PC-9 (cell line): ENCODE data around the gene ARHGEF28. TPM values are rescaled to one million over a fixed set of nuclear protein-coding genes. Genes with fewer than 3 reads are reported as not detected.

Experiments used
- BruUV-seq: library from RNA; stranded (reverse); fragments of 400-500 nt; replicated peaks from 2 replicates; lab custom pipeline; 2021; lab: Mats Ljungman, UMichigan
- CTCF ChIA-PET: fragments of 300-600 bp; sonication (Branson Sonifier 250); formaldehyde crosslinking; loops from one replicate; lab custom pipeline; 2022; ENCODE audit warnings: antibody characterized with exemption; lab: Charles Lee
- POLR2A ChIA-PET: fragments of 300-600 bp; sonication (Branson Sonifier 250); formaldehyde crosslinking; loops from one replicate; lab custom pipeline; 2022; ENCODE audit warnings: antibody characterized with exemption; ENCODE audit not compliant: unreplicated experiment; lab: Charles Lee
- DNase-seq, 2 experiments: peaks; one replicate each; pipeline versions ENCODE4 v3.0.0 to v3.0.0-alpha.2; 2015 to 2022; ENCODE audit warnings: mixed read lengths in 1 of 2
- H2AFZ ChIP-seq: fragments of 200-600 bp; sonication (generic); 2 replicates; pipeline ENCODE4 v1.8.1; 2017; ENCODE audit warnings: antibody characterized with exemption
- H3F3A ChIP-seq: fragments of 200-600 bp; sonication (generic); 2 replicates; pipeline ENCODE4 v1.8.1; 2017; ENCODE audit warnings: antibody characterized with exemption, mild to moderate bottlenecking, low read depth; ENCODE audit not compliant: insufficient read depth
- H3K27ac ChIP-seq: fragments of 200-600 bp; sonication (generic); 2 replicates; pipeline ENCODE4 v1.6.1; 2016; ENCODE audit warnings: mixed run types
- H3K27me3 ChIP-seq: fragments of 200-600 bp; sonication (generic); 2 replicates; pipeline ENCODE4 v1.6.1; 2016; ENCODE audit warnings: low read depth, mixed run types; ENCODE audit not compliant: insufficient read depth
- H3K36me3 ChIP-seq: fragments of 200-600 bp; sonication (generic); 2 replicates; pipeline ENCODE4 v1.6.1; 2016; ENCODE audit warnings: low read depth, mixed run types
- H3K4me1 ChIP-seq: fragments of 200-600 bp; sonication (generic); replicated peaks from 2 replicates; pipeline ENCODE4 v1.6.1; 2016; ENCODE audit warnings: mixed run types; ENCODE audit not compliant: insufficient read depth
- H3K4me2 ChIP-seq: fragments of 200-600 bp; sonication (generic); 2 replicates; pipeline ENCODE4 v1.6.1; 2017; ENCODE audit warnings: mixed run types
- H3K4me3 ChIP-seq: fragments of 200-600 bp; sonication (generic); 2 replicates; pipeline ENCODE4 v1.6.1; 2016; ENCODE audit warnings: mixed run types
- H3K79me2 ChIP-seq: fragments of 200-600 bp; sonication (generic); 2 replicates; pipeline ENCODE4 v1.6.1; 2017; ENCODE audit warnings: low read depth, mixed run types
- H3K9me2 ChIP-seq: fragments of 200-600 bp; sonication (generic); 2 replicates; pipeline ENCODE4 v1.8.1; 2017; ENCODE audit warnings: mild to moderate bottlenecking; ENCODE audit not compliant: insufficient read depth
- H3K9me3 ChIP-seq: fragments of 200-600 bp; sonication (generic); 2 replicates; pipeline ENCODE4 v1.8.1; 2016; ENCODE audit warnings: low read depth; ENCODE audit not compliant: insufficient read depth
- H4K20me1 ChIP-seq: fragments of 200-600 bp; sonication (generic); 2 replicates; pipeline ENCODE4 v1.8.1; 2017; ENCODE audit not compliant: insufficient read depth
- EZH2 ChIP-seq: fragments of 200-600 bp; sonication (generic); IDR thresholded peaks from 2 replicates; pipeline ENCODE4 v1.8.0; 2017; ENCODE audit warnings: antibody characterized with exemption, low read depth
- intact Hi-C: fragments of 100-400 bp; cut with micrococcal nuclease; formaldehyde crosslinking; loops from one replicate; pipeline ENCODE4 v1.10.0; 2022; ENCODE audit not compliant: unreplicated experiment
- total RNA-seq: library from RNA; stranded (reverse); gene quantifications from 2 replicates; pipeline ENCODE4 v1.2.3, GENCODE V29; 2021
- TF ChIP-seq, protein P1 (sequence below): fragments of 200-600 bp; sonication (generic); conservative IDR thresholded peaks from 2 replicates; pipeline ENCODE4 v1.6.1; 2017; ENCODE audit warnings: mixed run types, antibody characterized with exemption, mild to moderate bottlenecking, moderate library complexity

The ARHGEF28 gene
- total RNA-seq, 1 experiment from 2014 or later, result 77.5 TPM

- Histone ChIP-seq H2AFZ (no peak overlapping the region), H3K4me2 (no peak overlapping the region), H3K9me2 (no peaks in the 10 kb centered on the region; the same call in none of the 2 replicates), H3K4me3 (no peak overlapping the region), H3K27ac (no peak overlapping the region), H4K20me1 (no peaks in the 10 kb centered on the region), H3K36me3 (no peaks in the 10 kb centered on the region), H3K27me3 (no peaks in the 10 kb centered on the region), H3F3A (no peaks in the 10 kb centered on the region), H3K9me3 (no peaks in the 10 kb centered on the region), H3K4me1 (no peaks in the 10 kb centered on the region), H3K79me2 (no peaks in the 10 kb centered on the region)
- no peak for DNase-seq
- TF ChIP-seq EZH2, result no peak
- TF ChIP-seq, protein P1, sequence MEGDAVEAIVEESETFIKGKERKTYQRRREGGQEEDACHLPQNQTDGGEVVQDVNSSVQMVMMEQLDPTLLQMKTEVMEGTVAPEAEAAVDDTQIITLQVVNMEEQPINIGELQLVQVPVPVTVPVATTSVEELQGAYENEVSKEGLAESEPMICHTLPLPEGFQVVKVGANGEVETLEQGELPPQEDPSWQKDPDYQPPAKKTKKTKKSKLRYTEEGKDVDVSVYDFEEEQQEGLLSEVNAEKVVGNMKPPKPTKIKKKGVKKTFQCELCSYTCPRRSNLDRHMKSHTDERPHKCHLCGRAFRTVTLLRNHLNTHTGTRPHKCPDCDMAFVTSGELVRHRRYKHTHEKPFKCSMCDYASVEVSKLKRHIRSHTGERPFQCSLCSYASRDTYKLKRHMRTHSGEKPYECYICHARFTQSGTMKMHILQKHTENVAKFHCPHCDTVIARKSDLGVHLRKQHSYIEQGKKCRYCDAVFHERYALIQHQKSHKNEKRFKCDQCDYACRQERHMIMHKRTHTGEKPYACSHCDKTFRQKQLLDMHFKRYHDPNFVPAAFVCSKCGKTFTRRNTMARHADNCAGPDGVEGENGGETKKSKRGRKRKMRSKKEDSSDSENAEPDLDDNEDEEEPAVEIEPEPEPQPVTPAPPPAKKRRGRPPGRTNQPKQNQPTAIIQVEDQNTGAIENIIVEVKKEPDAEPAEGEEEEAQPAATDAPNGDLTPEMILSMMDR, result no peak
- POLR2A ChIA-PET, result no interaction called here
- no TSS peak for BruUV-seq
- intact Hi-C loops, result no loop called here
- CTCF ChIA-PET, result interaction anchor here (0.6 kb wide), 1 partner anchor 1261 kb away, joined by 3 read pairs; no protein-coding TSS in a partner anchor
These were observed 353.3 kb downstream of the ARHGEF28 start for GRCh38 chr5:73979321-73979720.

- Histone ChIP-seq H3K4me1 (no peaks in the 10 kb centered on the region; the same call in 1 of the 2 replicates), H3K9me3 (no peaks in the 10 kb centered on the region), H4K20me1 (no peaks in the 10 kb centered on the region), H3K4me3 (no peak overlapping the region), H3K36me3 (no peaks in the 10 kb centered on the region), H3F3A (no peaks in the 10 kb centered on the region), H3K9me2 (no peaks in the 10 kb centered on the region; the same call in 1 of the 2 replicates), H3K27me3 (no peaks in the 10 kb centered on the region), H3K4me2 (no peak overlapping the region), H3K27ac (no peak overlapping the region), H3K79me2 (no peaks in the 10 kb centered on the region), H2AFZ (no peak overlapping the region)
- ChIA-PET CTCF (no interaction called here), POLR2A (interaction anchor here (0.7 kb wide), 1 partner anchor 766 kb away, joined by 5 read pairs; no protein-coding TSS in a partner anchor)
- BruUV-seq, result no TSS peak
- TF ChIP-seq, protein P1, result no peak
- TF ChIP-seq EZH2, result no peak
- DNase-seq, result no peak
- intact Hi-C loops, result loop anchor here (10.0 kb wide), 2 partner anchors 77 to 413 kb away; no protein-coding TSS in a partner anchor
These were observed 355.7 kb downstream of the ARHGEF28 start for GRCh38 chr5:73981704-73982103.

DNA sequence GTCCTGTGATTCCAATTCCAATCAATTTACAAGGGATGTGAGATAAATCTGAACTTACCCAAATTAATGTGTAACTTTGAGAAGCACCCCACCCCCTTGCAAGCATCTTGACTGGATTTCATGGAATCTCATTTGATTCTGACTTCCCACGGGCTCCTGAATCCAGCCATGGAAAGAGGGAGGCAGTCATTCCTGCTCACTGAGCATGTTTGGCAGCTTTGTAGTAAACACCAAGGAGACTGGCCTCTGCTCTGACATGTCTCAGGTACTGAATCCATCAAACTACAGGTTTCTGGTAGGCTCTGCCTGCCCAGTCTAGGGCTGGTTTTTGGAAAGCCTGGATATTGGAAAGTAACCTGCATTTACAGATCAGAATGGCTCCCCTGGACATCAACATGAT lies 357.6 kb downstream of the ARHGEF28 start:
- Histone ChIP-seq H3K9me3 (no peaks in the 10 kb centered on the region), H3K27ac (no peak overlapping the region), H3K9me2 (no peaks in the 10 kb centered on the region; the same call in 1 of the 2 replicates), H3K4me1 (no peaks in the 10 kb centered on the region; the same call in 1 of the 2 replicates), H3K79me2 (no peaks in the 10 kb centered on the region), H3K27me3 (no peaks in the 10 kb centered on the region), H3K4me2 (no peak overlapping the region), H3F3A (no peaks in the 10 kb centered on the region), H4K20me1 (no peaks in the 10 kb centered on the region), H3K4me3 (no peak overlapping the region), H3K36me3 (no peaks in the 10 kb centered on the region), H2AFZ (no peak overlapping the region)
- CTCF ChIA-PET, result no interaction called here
- intact Hi-C loops, result loop anchor here (10.0 kb wide), 2 partner anchors 79 to 411 kb away; no protein-coding TSS in a partner anchor
- TF ChIP-seq, protein P1, result no peak
- TF ChIP-seq EZH2, result no peak
- POLR2A ChIA-PET, result interaction anchor here (0.6 kb wide), 1 partner anchor 46 kb away, joined by 4 read pairs; no protein-coding TSS in a partner anchor
- BruUV-seq, result no TSS peak
- DNase-seq, result no peak
